ENCODE results near the gene TOLLIP. TPM values are rescaled to one million over a fixed set of nuclear protein-coding genes. Genes with fewer than 3 reads are reported as not detected.

TOLLIP gene
- total and polyA plus RNA-seq, 9 of the 15 experiments (the other 6 are each of a cell fraction or from before 2014, with no cell fraction given), result 0.23 to 22.8 (median 7.1) TPM

DNA sequence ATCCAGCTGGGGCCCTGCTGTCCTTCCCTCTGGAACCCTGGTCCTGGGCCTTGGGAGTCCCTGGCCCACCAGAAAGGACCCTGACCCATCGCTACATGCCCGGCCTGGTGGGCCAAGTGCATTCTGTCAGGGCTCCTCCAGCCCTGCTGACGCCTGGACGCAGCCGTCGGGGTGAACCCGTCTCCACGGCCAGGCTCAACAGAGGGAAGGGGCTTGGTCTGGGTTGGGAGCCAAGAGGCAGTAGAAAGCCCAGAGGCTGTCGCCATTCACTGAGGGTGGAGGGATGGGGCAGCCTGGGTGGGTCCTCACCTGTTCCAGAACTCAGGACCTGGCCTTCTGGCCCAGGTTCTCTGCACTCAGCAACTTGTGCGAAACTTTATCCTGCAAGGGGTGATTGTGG is 39.0 kb downstream of the TOLLIP start:
- intact Hi-C loops (cut with micrococcal nuclease) (no loop called here), in situ Hi-C loops (cut with MboI) (no loop called here)
- FAIRE-seq, result no peak
- no peak overlapping the region for H3K4me2 ChIP-seq (ENCODE audit: insufficient read depth, low read length)
- ChIA-PET POLR2A (interaction anchor here (0.6 to 1.1 kb wide), 5 partner anchors 38 to 1817 kb away, joined by 3 read pairs; partner anchors contain the start of gene TALDO1), CTCF (ENCODE audit: low intra/inter-chr PET ratio) (no interaction called here)
- WGBS (ENCODE audit: insufficient coverage, low coverage, missing lambda C conversion rate), result 60% methylated on average over 8 of the region's 10 CpGs
- H3K9me3 ChIP-seq (replicated peaks; ENCODE audit: control insufficient read depth, insufficient read depth, low read depth, low read length), result 0 out of 2 replicates have a peak, but pooled peaks cover under 1% of the 10 kb centered on the region
- no peak overlapping the region for H3K4me3 ChIP-seq
- ATAC-seq, result no peak; the same call in 1 of the 3 replicates
- H3K9me1 ChIP-seq (ENCODE audit: control insufficient read depth, insufficient read depth, low read length), result no peaks in the 10 kb centered on the region
- H2AFZ ChIP-seq (ENCODE audit: low read depth, low read length), result no peak overlapping the region
- H3K9ac ChIP-seq (ENCODE audit: insufficient read depth in 1 of 2, low read depth in 2 of 2, low read length in 2 of 2), result peak overlapping the region in 1 of 2 experiments; percentile 77; a peak in 2 of 4 replicates
- no peaks in the 10 kb centered on the region for H4K20me1 ChIP-seq (replicated peaks; ENCODE audit: control insufficient read depth, insufficient read depth, low read length)
- H3K4me1 ChIP-seq (replicated peaks in 1 of 2; ENCODE audit: control insufficient read depth in 2 of 2, insufficient read depth in 2 of 2, low read length in 2 of 2), result peaks cover 3 to 19% of the 10 kb centered on the region in 2 experiments; a peak in 4 of 5 replicates
- no peaks in the 10 kb centered on the region for H3K79me2 ChIP-seq (ENCODE audit: control insufficient read depth, insufficient read depth, low read length)
- no peaks in the 10 kb centered on the region for H3K36me3 ChIP-seq (ENCODE audit: control insufficient read depth, insufficient read depth, low read length)
- no peak for DNase-seq (ENCODE audit: extremely low read depth in 1 of 4, low spot score in 3 of 4)
- H3K27me3 ChIP-seq (ENCODE audit: control insufficient read depth in 2 of 2, insufficient read depth in 2 of 2, low read length in 2 of 2), result peaks cover 0 to 7% of the 10 kb centered on the region in 2 experiments; a peak in 1 of 5 replicates
- BruUV-seq (replicated peaks), result no TSS peak
- H3K27ac ChIP-seq (ENCODE audit: extremely low read depth, low read depth, low read length), result no peak overlapping the region
- TF ChIP-seq ZNF174 (CRISPR knock-in tag; IDR thresholded peaks at IDR 0.05), result no peak
- TF ChIP-seq YBX1 (IDR thresholded peaks at IDR 0.05), result no peak
- TF ChIP-seq LCOR (CRISPR knock-in tag; IDR thresholded peaks at IDR 0.05), result no peak
- no peak for TF ChIP-seq ZNF75A (CRISPR knock-in tag; IDR thresholded peaks at IDR 0.05)
- no peak for TF ChIP-seq ATF7 (IDR thresholded peaks at IDR 0.05)
- no peak for TF ChIP-seq TAF15 (IDR thresholded peaks at IDR 0.05; ENCODE audit: low read depth, low read length)
- TF ChIP-seq, protein P1, sequence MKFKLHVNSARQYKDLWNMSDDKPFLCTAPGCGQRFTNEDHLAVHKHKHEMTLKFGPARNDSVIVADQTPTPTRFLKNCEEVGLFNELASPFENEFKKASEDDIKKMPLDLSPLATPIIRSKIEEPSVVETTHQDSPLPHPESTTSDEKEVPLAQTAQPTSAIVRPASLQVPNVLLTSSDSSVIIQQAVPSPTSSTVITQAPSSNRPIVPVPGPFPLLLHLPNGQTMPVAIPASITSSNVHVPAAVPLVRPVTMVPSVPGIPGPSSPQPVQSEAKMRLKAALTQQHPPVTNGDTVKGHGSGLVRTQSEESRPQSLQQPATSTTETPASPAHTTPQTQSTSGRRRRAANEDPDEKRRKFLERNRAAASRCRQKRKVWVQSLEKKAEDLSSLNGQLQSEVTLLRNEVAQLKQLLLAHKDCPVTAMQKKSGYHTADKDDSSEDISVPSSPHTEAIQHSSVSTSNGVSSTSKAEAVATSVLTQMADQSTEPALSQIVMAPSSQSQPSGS (CRISPR knock-in tag; IDR thresholded peaks at IDR 0.05), result no peak
- TF ChIP-seq, protein P2, sequence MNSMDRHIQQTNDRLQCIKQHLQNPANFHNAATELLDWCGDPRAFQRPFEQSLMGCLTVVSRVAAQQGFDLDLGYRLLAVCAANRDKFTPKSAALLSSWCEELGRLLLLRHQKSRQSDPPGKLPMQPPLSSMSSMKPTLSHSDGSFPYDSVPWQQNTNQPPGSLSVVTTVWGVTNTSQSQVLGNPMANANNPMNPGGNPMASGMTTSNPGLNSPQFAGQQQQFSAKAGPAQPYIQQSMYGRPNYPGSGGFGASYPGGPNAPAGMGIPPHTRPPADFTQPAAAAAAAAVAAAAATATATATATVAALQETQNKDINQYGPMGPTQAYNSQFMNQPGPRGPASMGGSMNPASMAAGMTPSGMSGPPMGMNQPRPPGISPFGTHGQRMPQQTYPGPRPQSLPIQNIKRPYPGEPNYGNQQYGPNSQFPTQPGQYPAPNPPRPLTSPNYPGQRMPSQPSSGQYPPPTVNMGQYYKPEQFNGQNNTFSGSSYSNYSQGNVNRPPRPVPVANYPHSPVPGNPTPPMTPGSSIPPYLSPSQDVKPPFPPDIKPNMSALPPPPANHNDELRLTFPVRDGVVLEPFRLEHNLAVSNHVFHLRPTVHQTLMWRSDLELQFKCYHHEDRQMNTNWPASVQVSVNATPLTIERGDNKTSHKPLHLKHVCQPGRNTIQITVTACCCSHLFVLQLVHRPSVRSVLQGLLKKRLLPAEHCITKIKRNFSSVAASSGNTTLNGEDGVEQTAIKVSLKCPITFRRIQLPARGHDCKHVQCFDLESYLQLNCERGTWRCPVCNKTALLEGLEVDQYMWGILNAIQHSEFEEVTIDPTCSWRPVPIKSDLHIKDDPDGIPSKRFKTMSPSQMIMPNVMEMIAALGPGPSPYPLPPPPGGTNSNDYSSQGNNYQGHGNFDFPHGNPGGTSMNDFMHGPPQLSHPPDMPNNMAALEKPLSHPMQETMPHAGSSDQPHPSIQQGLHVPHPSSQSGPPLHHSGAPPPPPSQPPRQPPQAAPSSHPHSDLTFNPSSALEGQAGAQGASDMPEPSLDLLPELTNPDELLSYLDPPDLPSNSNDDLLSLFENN (IDR thresholded peaks at IDR 0.05; ENCODE audit: low read depth in 2 of 2, low read length in 2 of 2), result no peak
- no peak for TF ChIP-seq BRF1 (IDR thresholded peaks at IDR 0.05; ENCODE audit: borderline replicate concordance, extremely low read depth, insufficient read length)
- no peak for TF ChIP-seq MTF1 (CRISPR knock-in tag; IDR thresholded peaks at IDR 0.05; ENCODE audit: borderline replicate concordance)
- TF ChIP-seq TARDBP (IDR thresholded peaks at IDR 0.05), result no peak
- TF ChIP-seq SMARCE1 (IDR thresholded peaks at IDR 0.05), result no peak
- TF ChIP-seq NCOA4 (IDR thresholded peaks at IDR 0.05; ENCODE audit: partially characterized antibody), result no peak
- TF ChIP-seq, protein P3, sequence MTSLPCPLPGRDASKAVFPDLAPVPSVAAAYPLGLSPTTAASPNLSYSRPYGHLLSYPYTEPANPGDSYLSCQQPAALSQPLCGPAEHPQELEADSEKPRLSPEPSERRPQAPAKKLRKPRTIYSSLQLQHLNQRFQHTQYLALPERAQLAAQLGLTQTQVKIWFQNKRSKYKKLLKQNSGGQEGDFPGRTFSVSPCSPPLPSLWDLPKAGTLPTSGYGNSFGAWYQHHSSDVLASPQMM (CRISPR knock-in tag; IDR thresholded peaks at IDR 0.05), result no peak
- TF ChIP-seq SMAD4 (CRISPR knock-in tag; conservative IDR thresholded peaks at IDR 0.05), result no peak
- TF ChIP-seq ZNF77 (CRISPR knock-in tag; IDR thresholded peaks at IDR 0.05), result no peak
- TF ChIP-seq TGIF2 (CRISPR knock-in tag; IDR thresholded peaks at IDR 0.05), result no peak
- no peak for TF ChIP-seq TOE1 (IDR thresholded peaks at IDR 0.05; ENCODE audit: borderline replicate concordance)
- TF ChIP-seq TOE1 (CRISPR knock-in tag; IDR thresholded peaks at IDR 0.05; ENCODE audit: borderline replicate concordance, low read depth), result no peak
- no peak for TF ChIP-seq ILK (tag; IDR thresholded peaks at IDR 0.05; ENCODE audit: borderline replicate concordance, low read depth)

Data from K562 (cell line).